NCI-H1105 treated with DMSO at 0.1 percent for 48 hours (cell line): ENCODE data around the gene EIF3D.
A peak's percentile ranks its signal among the peaks of the same experiment; 100 is the strongest.

Experiments used
- DNase-seq: peaks from one replicate; lab custom pipeline; 2025; lab: John Stamatoyannopoulos, UW

The EIF3D gene

GRCh38 chr22:36507518-36508010 is 21.4 kb downstream of the EIF3D start:
- DNase-seq = no peak

GRCh38 chr22:36506637-36507517 is 22.1 kb downstream of the EIF3D start, which contains the start of gene FOXRED2:
Gene FOXRED2 (minus strand): TSS chr22:36507040. CDS start chr22:36506422, 618 bp downstream.
- DNase-seq = peak; percentile 89

- no peak for DNase-seq
Measured at GRCh38 chr22:36505998-36506635, 22.8 kb downstream of the EIF3D start.

GRCh38 chr22:36497910-36498665 is 30.9 kb downstream of the EIF3D start:
- no peak for DNase-seq

GRCh38 chr22:36493690-36494110 is 35.3 kb downstream of the EIF3D start:
- DNase-seq = no peak

- DNase-seq = no peak
Measured at GRCh38 chr22:36492109-36492508, 36.9 kb downstream of the EIF3D start.

- DNase-seq = no peak
Measured at GRCh38 chr22:36491155-36491554, 37.8 kb downstream of the EIF3D start.

GRCh38 chr22:36486619-36487384 is 42.2 kb downstream of the EIF3D start:
- peak; percentile 3 for DNase-seq

GRCh38 chr22:36481393-36482168 is 47.4 kb downstream of the EIF3D start, which contains the start of gene TXN2:
Gene TXN2 (minus strand): TSS chr22:36481640. CDS start chr22:36480837, 803 bp downstream.
- peak; percentile 92 for DNase-seq

- no peak for DNase-seq
Measured at GRCh38 chr22:36480941-36481392, 48.0 kb downstream of the EIF3D start.

GRCh38 chr22:36478966-36479365 is 50.0 kb downstream of the EIF3D start:
- DNase-seq = no peak

- no peak for DNase-seq
Measured at GRCh38 chr22:36475341-36475740, 53.6 kb downstream of the EIF3D start.

- no peak for DNase-seq
Measured at GRCh38 chr22:36472689-36473088, 56.3 kb downstream of the EIF3D start.

GRCh38 chr22:36471341-36471821 is 57.6 kb downstream of the EIF3D start:
- no peak for DNase-seq

GRCh38 chr22:36470994-36471331 is 58.0 kb downstream of the EIF3D start:
- no peak for DNase-seq

- DNase-seq = peak; percentile 73
Measured at GRCh38 chr22:36470162-36470993, 58.6 kb downstream of the EIF3D start.

GRCh38 chr22:36469094-36469710 is 59.8 kb downstream of the EIF3D start:
- DNase-seq = no peak

- no peak for DNase-seq
Measured at GRCh38 chr22:36467946-36468345, 61.0 kb downstream of the EIF3D start.
